Vagina (tissue), 2 donors: Measurements from ENCODE around the gene UBASH3B. TPM values are rescaled to one million over a fixed set of nuclear protein-coding genes. Genes with fewer than 3 reads are reported as not detected.

ENCODE experiments used
- DNase-seq, 2 donors: peaks; one replicate each; pipeline ENCODE4 v3.0.0-alpha.2; 2017; ENCODE audit errors: extremely low spot score in 2 of 2
- H3K27ac ChIP-seq: fragments of 200-600 bp; sonication (generic); one replicate; pipeline ENCODE4 v1.5.1; 2019
- H3K27me3 ChIP-seq: fragments of 200-600 bp; sonication (generic); one replicate; pipeline ENCODE4 v1.5.1; 2019
- H3K36me3 ChIP-seq, 2 donors: fragments of 200-600 bp; sonication (generic); one replicate each; pipeline ENCODE4 v1.5.1; 2017 to 2019
- H3K4me1 ChIP-seq: fragments of 200-600 bp; sonication (generic); one replicate; pipeline ENCODE4 v1.5.1; 2019
- H3K4me3 ChIP-seq, 2 donors: fragments of 200-600 bp; sonication (generic); 1 replicate in 1 of 2; 2 replicates in 1 of 2; pipeline ENCODE4 v1.5.1; 2016 to 2019
- H3K9me3 ChIP-seq: fragments of 200-600 bp; sonication (generic); one replicate; pipeline ENCODE4 v1.5.1; 2019
- CTCF ChIP-seq, 3 experiments: fragments of 450-650 bp in 2 of 3; fragments of 200-600 bp in 1 of 3; sonication (generic) in 1 of 3; IDR thresholded peaks; one replicate each; pipeline ENCODE4 v1.5.1; 2017 to 2019; ENCODE audit warnings: antibody characterized with exemption in 3 of 3, mild to moderate bottlenecking in 2 of 3, moderate library complexity in 2 of 3
- POLR2A ChIP-seq, 2 donors: fragments of 450-650 bp; IDR thresholded peaks; one replicate each; pipeline ENCODE4 v1.6.1; 2017; ENCODE audit warnings: antibody characterized with exemption in 2 of 2, mild to moderate bottlenecking in 2 of 2, moderate library complexity in 2 of 2
- POLR2AphosphoS5 ChIP-seq, 2 donors: sonication (generic); formaldehyde crosslinking; IDR thresholded peaks; one replicate each; pipeline ENCODE4 v1.9.0; 2017; ENCODE audit warnings: antibody characterized with exemption in 2 of 2, mild to moderate bottlenecking in 2 of 2, low read depth in 1 of 2; ENCODE audit not compliant: insufficient read depth in 1 of 2
- intact Hi-C: fragments of 100-400 bp; cut with DNase I; formaldehyde crosslinking; loops from one replicate; pipeline ENCODE4 v1.15.1; 2023
- total RNA-seq: library from RNA; depleted of rRNA; stranded (reverse); fragments of >200 nt; gene quantifications from one replicate; pipeline ENCODE4 v1.2.3, GENCODE V29; 2016

Gene UBASH3B
- total RNA-seq, 1 donor from 2014 or later, result 2.2 TPM

GRCh38 chr11:122701143-122701542 is 45.6 kb downstream of the UBASH3B start:
- intact Hi-C loops, result no loop called here
- DNase-seq, result no peak

GRCh38 chr11:122703541-122704272 is 48.2 kb downstream of the UBASH3B start:
- no peaks in the 10 kb centered on the region for H3K27me3 ChIP-seq
- H3K27ac ChIP-seq, result no peak overlapping the region
- DNase-seq, result no peak
- intact Hi-C loops, result no loop called here
- no peak overlapping the region for H3K4me3 ChIP-seq
- TF ChIP-seq CTCF (IDR thresholded peaks at IDR 0.05) (no peak), POLR2A (IDR thresholded peaks at IDR 0.05) (no peak), POLR2AphosphoS5 (IDR thresholded peaks at IDR 0.05; ENCODE audit: insufficient read depth in 1 of 2, low read depth in 1 of 2) (no peak)
- no peaks in the 10 kb centered on the region for H3K4me1 ChIP-seq
- H3K36me3 ChIP-seq, result no peaks in the 10 kb centered on the region
- H3K9me3 ChIP-seq, result no peaks in the 10 kb centered on the region

More at GRCh38 chr11:122701143-122701542, 45.6 kb downstream of the UBASH3B start:
- no peak overlapping the region for H3K4me3 ChIP-seq
- H3K36me3 ChIP-seq, result no peaks in the 10 kb centered on the region
- TF ChIP-seq POLR2AphosphoS5 (IDR thresholded peaks at IDR 0.05; ENCODE audit: insufficient read depth in 1 of 2, low read depth in 1 of 2), result no peak
- no peak for TF ChIP-seq CTCF (IDR thresholded peaks at IDR 0.05)
- no peak for TF ChIP-seq POLR2A (IDR thresholded peaks at IDR 0.05)
- no peaks in the 10 kb centered on the region for H3K9me3 ChIP-seq
- H3K4me1 ChIP-seq, result no peaks in the 10 kb centered on the region
- no peaks in the 10 kb centered on the region for H3K27me3 ChIP-seq
- no peak overlapping the region for H3K27ac ChIP-seq

GRCh38 chr11:122705396-122705795 is 49.9 kb downstream of the UBASH3B start:
- Histone ChIP-seq H3K4me3 (no peak overlapping the region), H3K27me3 (no peaks in the 10 kb centered on the region), H3K36me3 (no peaks in the 10 kb centered on the region), H3K4me1 (no peaks in the 10 kb centered on the region), H3K9me3 (no peaks in the 10 kb centered on the region), H3K27ac (no peak overlapping the region)
- intact Hi-C loops, result no loop called here
- TF ChIP-seq POLR2A (IDR thresholded peaks at IDR 0.05) (no peak), CTCF (IDR thresholded peaks at IDR 0.05) (no peak), POLR2AphosphoS5 (IDR thresholded peaks at IDR 0.05; ENCODE audit: insufficient read depth in 1 of 2, low read depth in 1 of 2) (no peak)
- no peak for DNase-seq

- Histone ChIP-seq H3K4me3 (no peak overlapping the region), H3K36me3 (no peaks in the 10 kb centered on the region), H3K27me3 (no peaks in the 10 kb centered on the region), H3K9me3 (no peaks in the 10 kb centered on the region), H3K27ac (no peak overlapping the region), H3K4me1 (no peaks in the 10 kb centered on the region)
- DNase-seq, result no peak
- intact Hi-C loops, result no loop called here
- TF ChIP-seq POLR2AphosphoS5 (IDR thresholded peaks at IDR 0.05; ENCODE audit: insufficient read depth in 1 of 2, low read depth in 1 of 2), result no peak
Observed at GRCh38 chr11:122706291-122707088, 51.0 kb downstream of the UBASH3B start.

GRCh38 chr11:122707111-122707510 is 51.6 kb downstream of the UBASH3B start:
- H3K27ac ChIP-seq, result no peak overlapping the region
- TF ChIP-seq CTCF (IDR thresholded peaks at IDR 0.05), result no peak
- TF ChIP-seq POLR2A (IDR thresholded peaks at IDR 0.05), result no peak
- no peak for TF ChIP-seq POLR2AphosphoS5 (IDR thresholded peaks at IDR 0.05; ENCODE audit: insufficient read depth in 1 of 2, low read depth in 1 of 2)
- no peak for DNase-seq
- no peaks in the 10 kb centered on the region for H3K9me3 ChIP-seq
- no peaks in the 10 kb centered on the region for H3K36me3 ChIP-seq
- H3K4me3 ChIP-seq, result no peak overlapping the region
- intact Hi-C loops, result no loop called here
- no peaks in the 10 kb centered on the region for H3K4me1 ChIP-seq
- H3K27me3 ChIP-seq, result no peaks in the 10 kb centered on the region
